BJ (cell line): ENCODE data around the gene CNIH3. TPM values are rescaled to one million over a fixed set of nuclear protein-coding genes. Genes with fewer than 3 reads are reported as not detected.

Source experiments
- CTCF ChIA-PET: fragments of 350-600 bp; formaldehyde crosslinking; extraction: SDS; loops from one replicate; lab custom pipeline; 2021; ENCODE audit warnings: antibody characterized with exemption, inconsistent platforms; lab: Yijun Ruan, JAX
- POLR2A ChIA-PET: fragments of 300-600 bp; sonication (Branson Sonifier 250); formaldehyde crosslinking; extraction: SDS; loops from one replicate; lab custom pipeline; 2021; ENCODE audit warnings: antibody characterized with exemption; lab: Charles Lee
- DNase-seq: peaks from one replicate; pipeline ENCODE4 v3.0.0-alpha.2; 2011; ENCODE audit warnings: low read depth
- H3K27me3 ChIP-seq: 2 replicates; pipeline ENCODE4 v1.6.0; 2011; ENCODE audit warnings: low read length; ENCODE audit not compliant: control insufficient read depth, insufficient read depth
- H3K36me3 ChIP-seq: 2 replicates; pipeline ENCODE4 v1.5.1; 2011; ENCODE audit warnings: low read length; ENCODE audit not compliant: control insufficient read depth, insufficient read depth
- H3K4me3 ChIP-seq: 2 replicates; pipeline ENCODE4 v1.5.1; 2011; ENCODE audit warnings: low read depth, mild to moderate bottlenecking, control low read depth, low read length
- polyA plus RNA-seq: library from polyadenylated mRNA; depleted of rRNA; stranded (reverse); fragments of >200 nt; gene quantifications from 2 replicates; pipeline ENCODE4 v1.2.3, GENCODE V29; 2011
- TF ChIP-seq, protein P1 (sequence below): IDR thresholded peaks from 2 replicates; pipeline ENCODE4 v1.5.1; 2011; ENCODE audit warnings: low read depth, mild to moderate bottlenecking, control low read depth, inconsistent platforms, low read length, moderate library complexity; ENCODE audit not compliant: insufficient read depth

The CNIH3 gene
- polyA plus RNA-seq, 1 experiment: 2.9 TPM

DNA sequence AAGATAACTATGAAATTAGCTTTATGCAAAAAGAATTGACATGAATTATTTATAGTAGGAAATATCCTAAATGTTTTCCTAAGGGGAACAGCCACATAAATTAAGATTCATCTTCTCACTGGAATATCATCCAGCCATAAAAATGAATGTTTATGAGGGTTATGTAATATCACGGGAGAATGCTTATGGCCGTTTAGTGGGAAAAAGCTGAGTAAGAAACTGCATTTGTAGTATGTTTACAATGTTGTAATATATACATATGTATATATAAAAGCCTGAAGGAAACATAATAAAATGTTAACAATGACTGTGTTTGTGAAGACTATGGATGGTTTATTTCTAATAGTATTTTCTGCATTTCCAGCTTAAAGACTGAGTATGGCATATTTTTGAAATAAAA, 161.1 kb downstream of the CNIH3 start:
- Histone ChIP-seq H3K4me3 (no peak overlapping the region), H3K36me3 (no peaks in the 10 kb centered on the region), H3K27me3 (peaks cover 2% of the 10 kb centered on the region; the same call in 1 of the 2 replicates)
- DNase-seq: no peak
- CTCF ChIA-PET: interaction anchor here (0.7 to 1.0 kb wide), 2 partner anchors 75 to 133 kb away, joined by 3 to 4 read pairs; no protein-coding TSS in a partner anchor
- POLR2A ChIA-PET: no interaction called here
- TF ChIP-seq, protein P1, sequence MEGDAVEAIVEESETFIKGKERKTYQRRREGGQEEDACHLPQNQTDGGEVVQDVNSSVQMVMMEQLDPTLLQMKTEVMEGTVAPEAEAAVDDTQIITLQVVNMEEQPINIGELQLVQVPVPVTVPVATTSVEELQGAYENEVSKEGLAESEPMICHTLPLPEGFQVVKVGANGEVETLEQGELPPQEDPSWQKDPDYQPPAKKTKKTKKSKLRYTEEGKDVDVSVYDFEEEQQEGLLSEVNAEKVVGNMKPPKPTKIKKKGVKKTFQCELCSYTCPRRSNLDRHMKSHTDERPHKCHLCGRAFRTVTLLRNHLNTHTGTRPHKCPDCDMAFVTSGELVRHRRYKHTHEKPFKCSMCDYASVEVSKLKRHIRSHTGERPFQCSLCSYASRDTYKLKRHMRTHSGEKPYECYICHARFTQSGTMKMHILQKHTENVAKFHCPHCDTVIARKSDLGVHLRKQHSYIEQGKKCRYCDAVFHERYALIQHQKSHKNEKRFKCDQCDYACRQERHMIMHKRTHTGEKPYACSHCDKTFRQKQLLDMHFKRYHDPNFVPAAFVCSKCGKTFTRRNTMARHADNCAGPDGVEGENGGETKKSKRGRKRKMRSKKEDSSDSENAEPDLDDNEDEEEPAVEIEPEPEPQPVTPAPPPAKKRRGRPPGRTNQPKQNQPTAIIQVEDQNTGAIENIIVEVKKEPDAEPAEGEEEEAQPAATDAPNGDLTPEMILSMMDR: no peak

DNA sequence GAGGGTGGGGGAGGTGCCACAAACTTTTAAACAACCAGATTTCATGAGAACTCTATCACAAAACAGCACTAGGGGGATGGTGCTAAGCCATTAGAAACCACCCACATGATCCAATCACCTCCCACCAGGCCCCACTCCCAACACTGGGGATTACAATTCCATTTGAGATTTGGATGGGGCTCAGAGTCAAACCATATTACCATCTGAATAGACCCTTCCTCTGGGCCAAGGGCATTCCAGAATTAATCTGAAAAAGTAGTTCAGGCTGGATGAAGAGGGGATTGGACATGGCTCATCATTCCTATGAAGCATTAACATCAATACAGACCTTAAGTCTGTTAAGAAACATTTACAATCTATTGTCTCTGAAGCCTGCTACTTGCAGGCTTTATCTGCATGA, 163.4 kb downstream of the CNIH3 start:
- POLR2A ChIA-PET: no interaction called here

DNA sequence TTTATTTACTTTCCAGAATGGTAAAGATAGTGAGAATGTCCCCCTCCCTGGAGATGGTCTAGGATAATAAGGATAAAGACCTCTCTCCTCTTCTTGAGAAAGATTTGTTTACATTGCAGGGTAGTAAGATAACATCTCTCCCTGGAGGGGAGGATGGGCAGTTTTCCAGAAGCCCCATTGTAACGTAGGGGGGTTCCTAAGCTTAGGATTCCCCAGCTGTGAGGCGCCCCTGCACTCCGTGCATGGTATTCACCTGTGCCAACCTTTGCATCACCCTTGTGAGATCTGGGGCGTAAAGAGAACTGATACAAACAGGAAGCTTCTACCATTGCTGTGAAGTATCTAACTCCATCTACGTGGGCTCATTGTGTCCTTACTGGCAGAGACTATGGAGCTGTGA, 164.6 kb downstream of the CNIH3 start:
- TF ChIP-seq, protein P1: no peak
- no peak overlapping the region for H3K4me3 ChIP-seq
- CTCF ChIA-PET: interaction anchor here (0.7 kb wide), 1 partner anchor 230 kb away, joined by 3 read pairs; no protein-coding TSS in a partner anchor

More for the DNA sequence above, 163.4 kb downstream of the CNIH3 start:
- CTCF ChIA-PET: no interaction called here
- H3K4me3 ChIP-seq: no peak overlapping the region
- TF ChIP-seq, protein P1: no peak
- no peak for DNase-seq
- no peaks in the 10 kb centered on the region for H3K27me3 ChIP-seq
- H3K36me3 ChIP-seq: no peaks in the 10 kb centered on the region

DNA sequence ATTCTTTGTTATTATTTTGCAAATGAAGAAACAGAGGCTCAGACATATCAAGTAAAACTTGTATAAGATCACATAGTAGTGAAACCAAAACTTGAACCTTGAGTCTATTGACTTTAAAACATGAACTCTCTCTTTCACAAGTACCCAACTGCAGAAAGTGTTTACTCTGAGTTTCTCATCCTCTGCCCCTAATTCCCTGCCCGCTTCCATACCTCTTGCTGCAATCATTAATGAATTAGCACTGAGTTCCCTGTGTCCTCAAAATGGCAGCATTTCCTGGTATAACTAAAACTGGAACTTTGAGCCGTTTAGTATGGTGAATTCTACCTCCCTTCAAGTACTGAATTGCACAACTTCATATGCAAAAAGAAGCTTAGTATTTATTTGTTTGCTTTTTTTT, 165.7 kb downstream of the CNIH3 start:
- no peaks in the 10 kb centered on the region for H3K27me3 ChIP-seq
- ChIA-PET POLR2A (no interaction called here), CTCF (no interaction called here)
- no peak for DNase-seq
- no peaks in the 10 kb centered on the region for H3K36me3 ChIP-seq
- H3K4me3 ChIP-seq: no peak overlapping the region
- TF ChIP-seq, protein P1: no peak

More for the DNA sequence above, 164.6 kb downstream of the CNIH3 start:
- DNase-seq: no peak
- H3K36me3 ChIP-seq: no peaks in the 10 kb centered on the region
- POLR2A ChIA-PET: no interaction called here
- no peaks in the 10 kb centered on the region for H3K27me3 ChIP-seq

DNA sequence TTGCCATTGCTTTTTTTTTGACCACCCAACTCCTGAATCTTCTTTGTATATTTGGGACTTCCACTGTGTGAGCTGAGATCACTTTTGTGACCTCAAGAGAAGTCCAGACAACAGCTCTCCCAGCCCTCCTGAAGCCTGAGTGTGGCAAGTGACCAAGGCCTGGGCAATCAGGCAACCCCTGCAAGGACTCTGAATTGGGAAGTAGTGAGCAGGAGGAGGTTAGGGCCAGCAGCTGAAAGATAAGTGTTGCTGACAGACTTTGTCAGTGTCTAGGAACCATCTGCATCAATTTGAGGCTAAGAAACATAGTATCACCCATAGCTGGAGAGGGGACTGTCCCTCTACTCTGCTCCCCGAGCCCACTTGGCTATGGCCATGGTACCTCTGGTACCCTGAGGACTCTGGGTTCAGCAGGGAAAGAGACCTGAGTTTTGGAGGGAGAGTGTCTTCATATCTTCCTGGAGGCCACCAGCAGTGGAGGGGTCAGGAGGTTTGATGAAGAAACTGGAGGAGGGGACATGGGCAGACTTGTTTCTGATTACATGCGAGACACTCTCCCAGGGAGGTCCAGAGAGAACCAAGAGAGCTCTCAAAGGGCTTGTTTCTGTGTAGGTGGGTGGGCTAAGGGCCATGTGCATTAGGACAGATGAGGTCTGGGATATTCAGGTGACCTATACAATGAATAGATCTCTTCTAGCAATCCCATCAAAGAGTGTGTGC, 166.3 kb downstream of the CNIH3 start:
- H3K4me3 ChIP-seq: no peak overlapping the region
- H3K27me3 ChIP-seq: no peaks in the 10 kb centered on the region
- H3K36me3 ChIP-seq: no peaks in the 10 kb centered on the region
- POLR2A ChIA-PET: no interaction called here
- TF ChIP-seq, protein P1: no peak
- DNase-seq: no peak
- CTCF ChIA-PET: interaction anchor here (0.9 kb wide), 2 partner anchors 11 to 138 kb away, joined by 3 to 4 read pairs; no protein-coding TSS in a partner anchor
